ENCODE results near the gene MAPK8.

DNA sequence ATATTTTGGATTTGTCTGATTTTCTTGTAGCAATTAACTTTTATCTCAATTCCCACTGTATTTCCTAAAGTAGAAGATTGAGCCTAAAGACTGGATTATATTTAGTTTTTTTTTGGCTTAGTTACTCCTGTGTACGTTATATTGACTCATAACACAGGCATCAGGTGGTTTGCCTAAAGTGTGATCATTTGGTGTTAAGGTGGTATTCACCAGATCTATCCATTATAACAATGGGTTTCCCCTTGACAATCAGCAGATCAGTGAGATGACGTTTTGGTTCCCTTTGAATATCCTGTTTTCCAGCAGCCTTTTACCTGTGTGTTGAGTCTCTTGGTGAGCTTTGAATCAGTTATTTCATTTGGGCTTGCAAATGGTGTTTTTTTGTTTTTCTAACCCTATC is 18.1 kb downstream of the MAPK8 start:
- TF ChIP-seq RAD21 (IDR thresholded peaks at IDR 0.05; ENCODE audit: low read length) (no peak), EP300 (IDR thresholded peaks at IDR 0.05; ENCODE audit: borderline replicate concordance in 1 of 2, low read depth in 1 of 2, low read length in 1 of 2) (no peak), TAF1 (IDR thresholded peaks at IDR 0.05; ENCODE audit: borderline replicate concordance, low read depth, low read length) (no peak), MXI1 (IDR thresholded peaks at IDR 0.05; ENCODE audit: low read depth, low read length) (no peak), NFIC (IDR thresholded peaks at IDR 0.05; ENCODE audit: borderline replicate concordance) (no peak), ELF1 (IDR thresholded peaks at IDR 0.05) (no peak), NRF1 (IDR thresholded peaks at IDR 0.05; ENCODE audit: low read depth, low read length) (no peak)
- TF ChIP-seq, protein P1, sequence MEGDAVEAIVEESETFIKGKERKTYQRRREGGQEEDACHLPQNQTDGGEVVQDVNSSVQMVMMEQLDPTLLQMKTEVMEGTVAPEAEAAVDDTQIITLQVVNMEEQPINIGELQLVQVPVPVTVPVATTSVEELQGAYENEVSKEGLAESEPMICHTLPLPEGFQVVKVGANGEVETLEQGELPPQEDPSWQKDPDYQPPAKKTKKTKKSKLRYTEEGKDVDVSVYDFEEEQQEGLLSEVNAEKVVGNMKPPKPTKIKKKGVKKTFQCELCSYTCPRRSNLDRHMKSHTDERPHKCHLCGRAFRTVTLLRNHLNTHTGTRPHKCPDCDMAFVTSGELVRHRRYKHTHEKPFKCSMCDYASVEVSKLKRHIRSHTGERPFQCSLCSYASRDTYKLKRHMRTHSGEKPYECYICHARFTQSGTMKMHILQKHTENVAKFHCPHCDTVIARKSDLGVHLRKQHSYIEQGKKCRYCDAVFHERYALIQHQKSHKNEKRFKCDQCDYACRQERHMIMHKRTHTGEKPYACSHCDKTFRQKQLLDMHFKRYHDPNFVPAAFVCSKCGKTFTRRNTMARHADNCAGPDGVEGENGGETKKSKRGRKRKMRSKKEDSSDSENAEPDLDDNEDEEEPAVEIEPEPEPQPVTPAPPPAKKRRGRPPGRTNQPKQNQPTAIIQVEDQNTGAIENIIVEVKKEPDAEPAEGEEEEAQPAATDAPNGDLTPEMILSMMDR (IDR thresholded peaks at IDR 0.05) = no peak
